ENCODE results near the gene USP19.

USP19 gene, protein sequence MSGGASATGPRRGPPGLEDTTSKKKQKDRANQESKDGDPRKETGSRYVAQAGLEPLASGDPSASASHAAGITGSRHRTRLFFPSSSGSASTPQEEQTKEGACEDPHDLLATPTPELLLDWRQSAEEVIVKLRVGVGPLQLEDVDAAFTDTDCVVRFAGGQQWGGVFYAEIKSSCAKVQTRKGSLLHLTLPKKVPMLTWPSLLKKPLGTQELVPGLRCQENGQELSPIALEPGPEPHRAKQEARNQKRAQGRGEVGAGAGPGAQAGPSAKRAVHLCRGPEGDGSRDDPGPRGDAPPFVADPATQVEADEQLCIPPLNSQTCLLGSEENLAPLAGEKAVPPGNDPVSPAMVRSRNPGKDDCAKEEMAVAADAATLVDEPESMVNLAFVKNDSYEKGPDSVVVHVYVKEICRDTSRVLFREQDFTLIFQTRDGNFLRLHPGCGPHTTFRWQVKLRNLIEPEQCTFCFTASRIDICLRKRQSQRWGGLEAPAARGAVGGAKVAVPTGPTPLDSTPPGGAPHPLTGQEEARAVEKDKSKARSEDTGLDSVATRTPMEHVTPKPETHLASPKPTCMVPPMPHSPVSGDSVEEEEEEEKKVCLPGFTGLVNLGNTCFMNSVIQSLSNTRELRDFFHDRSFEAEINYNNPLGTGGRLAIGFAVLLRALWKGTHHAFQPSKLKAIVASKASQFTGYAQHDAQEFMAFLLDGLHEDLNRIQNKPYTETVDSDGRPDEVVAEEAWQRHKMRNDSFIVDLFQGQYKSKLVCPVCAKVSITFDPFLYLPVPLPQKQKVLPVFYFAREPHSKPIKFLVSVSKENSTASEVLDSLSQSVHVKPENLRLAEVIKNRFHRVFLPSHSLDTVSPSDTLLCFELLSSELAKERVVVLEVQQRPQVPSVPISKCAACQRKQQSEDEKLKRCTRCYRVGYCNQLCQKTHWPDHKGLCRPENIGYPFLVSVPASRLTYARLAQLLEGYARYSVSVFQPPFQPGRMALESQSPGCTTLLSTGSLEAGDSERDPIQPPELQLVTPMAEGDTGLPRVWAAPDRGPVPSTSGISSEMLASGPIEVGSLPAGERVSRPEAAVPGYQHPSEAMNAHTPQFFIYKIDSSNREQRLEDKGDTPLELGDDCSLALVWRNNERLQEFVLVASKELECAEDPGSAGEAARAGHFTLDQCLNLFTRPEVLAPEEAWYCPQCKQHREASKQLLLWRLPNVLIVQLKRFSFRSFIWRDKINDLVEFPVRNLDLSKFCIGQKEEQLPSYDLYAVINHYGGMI (N-terminal part only)

DNA sequence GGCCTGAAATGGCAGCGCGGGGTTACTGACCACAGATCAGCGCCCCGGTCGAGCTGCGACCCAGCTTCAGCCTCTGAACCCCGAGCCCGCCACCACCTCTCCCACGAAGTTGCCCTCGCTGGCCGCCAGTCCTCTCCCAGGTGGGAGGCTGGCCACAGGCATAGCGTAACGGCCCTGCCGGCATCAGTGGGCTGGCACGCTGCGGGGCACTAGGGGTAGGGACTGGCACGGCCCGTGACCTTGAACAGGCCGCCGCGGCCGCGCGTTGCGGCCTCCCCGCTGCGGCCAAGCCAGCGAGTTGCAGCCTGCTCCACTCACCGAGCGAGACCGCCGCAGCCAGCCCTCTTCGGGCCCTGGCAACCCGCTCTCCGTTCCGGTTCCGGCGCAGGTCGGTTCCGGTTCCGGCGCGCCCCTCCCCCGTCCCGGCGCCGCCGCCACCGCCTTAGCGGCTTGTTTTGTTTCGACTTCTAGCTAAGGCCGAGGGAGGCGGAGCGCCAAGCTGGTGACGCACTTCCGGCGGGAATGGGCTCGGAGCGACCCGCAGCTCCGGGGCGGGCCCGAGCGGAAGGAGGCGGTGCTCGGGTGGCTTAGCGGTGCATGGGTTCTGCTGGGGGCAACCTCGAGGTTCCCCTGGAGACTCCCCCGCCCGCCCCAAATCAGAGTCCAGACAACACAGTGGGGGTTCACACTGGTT is at the start of gene USP19:
Gene USP19, minus strand, starts transcription at position 386 of the 694 bp plus-strand sequence. CDS start 1,678 bp downstream, outside the sequence.
- TF ChIP-seq, protein P1, sequence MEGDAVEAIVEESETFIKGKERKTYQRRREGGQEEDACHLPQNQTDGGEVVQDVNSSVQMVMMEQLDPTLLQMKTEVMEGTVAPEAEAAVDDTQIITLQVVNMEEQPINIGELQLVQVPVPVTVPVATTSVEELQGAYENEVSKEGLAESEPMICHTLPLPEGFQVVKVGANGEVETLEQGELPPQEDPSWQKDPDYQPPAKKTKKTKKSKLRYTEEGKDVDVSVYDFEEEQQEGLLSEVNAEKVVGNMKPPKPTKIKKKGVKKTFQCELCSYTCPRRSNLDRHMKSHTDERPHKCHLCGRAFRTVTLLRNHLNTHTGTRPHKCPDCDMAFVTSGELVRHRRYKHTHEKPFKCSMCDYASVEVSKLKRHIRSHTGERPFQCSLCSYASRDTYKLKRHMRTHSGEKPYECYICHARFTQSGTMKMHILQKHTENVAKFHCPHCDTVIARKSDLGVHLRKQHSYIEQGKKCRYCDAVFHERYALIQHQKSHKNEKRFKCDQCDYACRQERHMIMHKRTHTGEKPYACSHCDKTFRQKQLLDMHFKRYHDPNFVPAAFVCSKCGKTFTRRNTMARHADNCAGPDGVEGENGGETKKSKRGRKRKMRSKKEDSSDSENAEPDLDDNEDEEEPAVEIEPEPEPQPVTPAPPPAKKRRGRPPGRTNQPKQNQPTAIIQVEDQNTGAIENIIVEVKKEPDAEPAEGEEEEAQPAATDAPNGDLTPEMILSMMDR (conservative IDR thresholded peaks at IDR 0.05), result peak; percentile 12; the same call in 1 of the 2 replicates
- H3K27ac ChIP-seq, result peak within 1 kb of the TSS; percentile 98

DNA sequence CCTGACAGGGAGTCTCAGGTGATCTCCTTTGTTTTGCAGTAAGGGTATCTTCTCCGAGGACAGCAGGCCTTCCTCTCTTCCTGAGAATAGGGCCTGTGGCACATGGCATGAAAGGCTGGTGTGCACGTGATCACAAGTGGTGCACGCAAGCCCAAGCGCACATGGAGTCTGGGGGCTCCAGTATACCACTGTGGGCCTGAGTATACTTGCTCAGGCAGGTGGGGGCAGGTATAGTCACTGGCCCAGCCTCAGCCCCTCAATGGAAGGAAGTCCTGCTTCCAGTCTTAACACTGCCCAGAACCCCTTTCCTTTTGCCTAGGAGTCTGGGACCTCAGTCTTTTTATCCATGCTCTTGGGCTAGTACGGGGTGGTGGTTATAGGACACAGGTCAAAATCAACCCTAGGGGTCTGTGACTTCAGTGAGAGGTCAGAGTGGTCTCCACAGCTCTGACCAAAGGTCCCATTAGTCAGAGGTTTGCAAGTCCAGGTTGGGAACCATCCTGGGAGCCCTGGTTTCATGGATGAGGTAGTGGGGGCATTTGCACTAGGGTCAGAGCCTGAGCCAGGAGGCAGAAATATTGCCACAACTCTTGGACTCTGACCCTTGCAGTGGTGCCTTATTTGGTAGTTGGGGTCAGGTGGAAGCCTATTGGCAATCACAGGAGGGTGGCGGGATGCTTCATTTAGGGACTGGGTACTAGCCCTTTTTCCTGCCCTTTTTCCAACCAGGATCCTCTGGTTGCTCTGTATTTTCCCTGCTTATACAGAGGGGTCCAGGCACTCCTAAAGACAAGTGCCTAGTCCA is 46.3 kb upstream of the USP19 start:
- TF ChIP-seq, protein P1 (conservative IDR thresholded peaks at IDR 0.05), result no peak
- peak overlapping the region; percentile 82; the same call in 1 of the 2 replicates for H3K27ac ChIP-seq

DNA sequence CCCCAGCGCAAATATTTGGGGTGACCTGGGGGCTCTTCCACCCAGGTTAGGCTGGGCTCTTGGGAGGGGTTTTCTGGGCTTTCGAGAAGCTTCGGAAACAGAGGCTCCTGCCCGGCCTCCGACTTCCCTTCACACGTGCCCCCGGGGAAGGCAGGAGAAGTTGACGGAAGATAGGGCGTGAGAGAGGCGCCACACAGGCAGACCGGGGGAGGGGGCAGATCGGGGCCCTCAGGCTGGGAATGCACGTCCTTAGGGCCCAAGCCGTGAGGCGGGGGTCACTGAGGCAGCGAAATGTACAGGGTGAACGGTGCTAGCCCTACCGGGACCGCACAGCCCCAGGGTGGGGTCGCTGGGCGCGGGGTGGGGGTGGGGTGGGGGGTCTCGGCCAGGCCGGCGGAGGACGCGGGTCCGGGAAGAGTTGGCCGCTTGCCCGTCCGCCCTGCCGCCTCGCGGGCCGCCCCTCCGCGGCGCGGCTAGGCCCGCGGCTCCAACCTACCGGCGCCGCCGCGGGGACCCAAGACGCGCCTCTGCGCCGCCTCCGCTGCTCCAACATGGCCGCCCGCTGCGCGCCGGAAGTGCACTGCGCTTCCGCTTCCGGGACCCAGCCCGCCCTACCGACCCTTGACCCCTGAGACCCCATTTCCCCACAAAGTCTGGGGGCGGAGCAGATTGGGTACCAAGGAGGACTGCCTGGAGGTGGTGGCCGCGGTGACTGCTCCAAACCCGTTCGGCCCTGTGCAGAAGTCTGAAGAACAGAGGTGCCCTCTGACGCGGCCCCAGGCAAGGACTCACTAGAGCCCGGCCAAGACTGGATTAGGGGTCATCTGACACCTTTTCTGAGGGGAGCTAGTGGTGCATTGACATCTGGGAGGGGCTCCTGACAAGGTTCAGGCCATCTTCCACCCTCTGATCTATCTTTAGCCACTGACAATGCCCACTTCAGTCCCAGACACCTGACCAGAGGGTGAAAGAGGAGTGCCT is 45.4 kb upstream of the USP19 start, which contains the start of gene CCDC71:
Gene CCDC71, minus strand, starts transcription at position 561 of the 981 bp plus-strand sequence. CDS start 2,123 bp downstream, outside the sequence.
- H3K27ac ChIP-seq, result peak within 1 kb of the TSS; percentile 82
- TF ChIP-seq, protein P1 (conservative IDR thresholded peaks at IDR 0.05), result no peak

DNA sequence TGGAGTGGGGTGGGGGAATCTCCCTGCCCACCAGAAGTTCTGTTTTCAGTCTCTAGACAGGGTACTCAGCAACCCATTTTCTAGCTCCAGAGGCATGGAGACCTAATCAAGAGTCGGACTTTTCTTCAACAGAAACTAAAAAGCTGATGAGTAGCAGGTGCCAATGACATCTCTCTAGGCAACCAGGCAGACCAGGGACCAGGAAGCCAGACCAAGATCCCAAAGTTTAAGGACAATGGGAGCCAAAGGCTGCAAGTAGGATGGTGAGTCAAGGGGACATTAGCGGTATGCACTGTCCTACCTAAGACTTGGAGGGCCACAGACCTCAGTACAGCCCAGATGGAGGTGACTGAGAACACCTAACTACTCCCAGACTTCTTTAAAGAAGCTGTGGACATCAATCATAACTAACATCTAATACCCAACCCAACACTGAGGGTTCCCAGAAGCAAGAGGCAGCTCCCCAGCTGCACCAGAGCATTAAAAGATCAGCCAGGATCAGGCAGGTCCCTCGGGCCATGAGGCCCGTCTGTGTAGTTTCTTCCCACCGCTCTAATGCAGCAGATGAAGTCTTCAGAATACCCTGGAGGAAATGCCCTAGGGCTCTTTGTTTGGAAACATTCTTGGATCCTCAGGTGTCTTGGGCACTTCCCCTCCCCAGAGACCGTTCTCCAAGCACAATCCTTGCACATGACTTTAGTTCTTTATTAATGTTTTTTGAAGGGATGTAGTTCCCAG is 44.5 kb upstream of the USP19 start:
- TF ChIP-seq, protein P1 (conservative IDR thresholded peaks at IDR 0.05), result no peak
- H3K27ac ChIP-seq, result peak overlapping the region; percentile 82

DNA sequence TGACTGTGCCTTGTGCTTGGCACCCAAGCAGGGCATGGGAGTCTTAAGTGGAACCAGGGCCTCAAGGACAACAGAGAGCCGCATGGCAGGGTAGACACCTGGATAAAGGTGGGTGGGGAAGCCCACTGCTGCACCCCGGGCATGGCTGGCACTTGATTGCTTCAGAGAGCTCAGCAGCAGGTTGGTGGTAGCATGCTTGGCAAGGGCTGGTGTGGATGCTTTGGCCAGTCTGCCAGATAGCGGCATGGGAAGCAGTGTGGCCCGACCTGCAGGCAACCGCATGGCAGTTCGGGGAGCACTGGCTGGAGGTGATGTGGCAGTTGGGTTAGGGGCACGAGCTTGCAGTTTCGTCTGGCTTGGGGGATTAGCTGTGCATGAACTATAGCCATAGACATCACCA is 43.0 kb upstream of the USP19 start:
- no peak overlapping the region for H3K27ac ChIP-seq
- TF ChIP-seq, protein P1 (conservative IDR thresholded peaks at IDR 0.05), result no peak
